HCT116 (cell line): Measurements from ENCODE around the gene XPO1. TPM values are rescaled to one million over a fixed set of nuclear protein-coding genes. Genes with fewer than 3 reads are reported as not detected.

ENCODE experiments used
- ATAC-seq: fragments of 200-7000 bp; cut with Tn5 transposase; 2 replicates; pipeline ENCODE4 v1.9.1; 2020; ENCODE audit warnings: mild to moderate bottlenecking, moderate library complexity
- BruUV-seq: library from RNA; stranded (reverse); fragments of 400-500 nt; replicated peaks from 2 replicates; lab custom pipeline; 2021; lab: Mats Ljungman, UMichigan
- CTCF ChIA-PET: fragments of 300-600 bp; sonication (Branson Sonifier 250); formaldehyde crosslinking; loops from one replicate; lab custom pipeline; 2021; ENCODE audit warnings: antibody characterized with exemption; lab: Charles Lee
- POLR2A ChIA-PET: fragments of 300-600, 350-600 bp; sonication (Branson Sonifier 250); formaldehyde crosslinking; loops from one replicate; lab custom pipeline; 2021; ENCODE audit warnings: antibody characterized with exemption; lab: Charles Lee
- RAD21 ChIA-PET, 2 experiments: fragments of 300-600 bp; sonication (Branson Sonifier 250); formaldehyde crosslinking; loops; one replicate each; lab custom pipeline; 2023; ENCODE audit warnings: low total read pairs in 2 of 2; ENCODE audit not compliant: uncharacterized antibody in 2 of 2, unreplicated experiment in 2 of 2, low non-redundant PET in 1 of 2; lab: Charles Lee
- DNase-seq: peaks from one replicate; pipeline ENCODE4 v3.0.0-alpha.2; 2010; ENCODE audit warnings: low read depth, low spot score
- H2AFZ ChIP-seq: fragments of 200-600 bp; shearing (Covaris generic), sonication (generic); 2 replicates; pipeline ENCODE4 v1.6.1; 2017; ENCODE audit warnings: low read depth, mixed run types, mixed read lengths, antibody characterized with exemption, low read length; ENCODE audit not compliant: poor library complexity, severe bottlenecking
- H3K27ac ChIP-seq: 2 replicates; pipeline ENCODE4 v1.5.1; 2012; ENCODE audit warnings: low read depth, low read length
- H3K27me3 ChIP-seq: fragments of 200-600 bp; sonication (generic); 2 replicates; pipeline ENCODE4 v1.6.1; 2016; ENCODE audit warnings: mixed run types, low read length, mixed read lengths; ENCODE audit not compliant: insufficient read depth
- H3K36me3 ChIP-seq, 2 experiments: fragments of 200-500 bp in 1 of 2; fragments of 200-600 bp in 1 of 2; sonication (Bioruptor generic) in 1 of 2; sonication (generic) in 1 of 2; 2 replicates each; pipeline versions ENCODE4 v1.5.1 to v1.6.1; 2014 to 2016; ENCODE audit warnings: low read length in 2 of 2, inconsistent platforms in 1 of 2, mixed read lengths in 1 of 2, mixed run types in 1 of 2; ENCODE audit not compliant: insufficient read depth in 2 of 2, control insufficient read depth in 1 of 2
- H3K4me1 ChIP-seq, 2 experiments: fragments of 200-600 bp in 1 of 2; sonication (generic) in 1 of 2; 2 replicates each; pipeline versions ENCODE4 v1.5.1 to v1.6.1; 2012 to 2017; ENCODE audit warnings: low read length in 2 of 2, inconsistent platforms in 1 of 2, mild to moderate bottlenecking in 1 of 2, mixed read lengths in 1 of 2, mixed run types in 1 of 2, moderate library complexity in 1 of 2; ENCODE audit not compliant: insufficient read depth in 2 of 2, control insufficient read depth in 1 of 2
- H3K4me2 ChIP-seq: fragments of 200-600 bp; sonication (generic); 2 replicates; pipeline ENCODE4 v1.6.1; 2017; ENCODE audit warnings: mixed run types, low read length, mixed read lengths
- H3K4me3 ChIP-seq, 2 experiments: fragments of 200-600 bp in 1 of 2; sonication (generic) in 1 of 2; replicated peaks in 1 of 2; 2 replicates each; pipeline ENCODE4 v1.5.1; 2011 to 2016; ENCODE audit warnings: low read length in 2 of 2, control low read depth in 1 of 2, low read depth in 1 of 2, mild to moderate bottlenecking in 1 of 2, mixed read lengths in 1 of 2, mixed run types in 1 of 2
- H3K79me2 ChIP-seq: fragments of 200-600 bp; sonication (generic); 2 replicates; pipeline ENCODE4 v1.6.1; 2017; ENCODE audit warnings: mild to moderate bottlenecking, mixed run types, low read length, moderate library complexity, mixed read lengths; ENCODE audit not compliant: insufficient read depth
- H3K9ac ChIP-seq: fragments of 200-600 bp; sonication (generic); 2 replicates; pipeline ENCODE4 v1.6.1; 2016; ENCODE audit warnings: low read length, mixed read lengths
- H3K9me2 ChIP-seq: fragments of 200-600 bp; sonication (generic), shearing (Covaris generic); 2 replicates; pipeline ENCODE4 v1.6.1; 2017; ENCODE audit warnings: mixed run types, mild to moderate bottlenecking, moderate library complexity; ENCODE audit not compliant: insufficient read depth
- H3K9me3 ChIP-seq, 2 experiments: fragments of 200-500 bp in 1 of 2; fragments of 200-600 bp in 1 of 2; sonication (Bioruptor generic) in 1 of 2; sonication (generic) in 1 of 2; 2 replicates each; pipeline ENCODE4 v1.6.1; 2014 to 2017; ENCODE audit warnings: low read length in 2 of 2, mixed read lengths in 2 of 2, inconsistent platforms in 1 of 2, low read depth in 1 of 2, mild to moderate bottlenecking in 1 of 2, mixed run types in 1 of 2, moderate library complexity in 1 of 2; ENCODE audit not compliant: control insufficient read depth in 1 of 2, insufficient read depth in 1 of 2
- H4K20me1 ChIP-seq: fragments of 200-600 bp; sonication (generic), shearing (Covaris generic); 2 replicates; pipeline ENCODE4 v1.6.1; 2017; ENCODE audit warnings: mixed run types, mild to moderate bottlenecking, moderate library complexity; ENCODE audit not compliant: insufficient read depth
- CBX3 ChIP-seq: IDR thresholded peaks from 2 replicates; pipeline ENCODE4 v1.6.1; 2012; ENCODE audit warnings: low read depth
- EGR1 ChIP-seq: IDR thresholded peaks from 2 replicates; pipeline ENCODE4 v1.6.1; 2012; ENCODE audit warnings: low read depth
- ELF1 ChIP-seq: IDR thresholded peaks from 2 replicates; pipeline ENCODE4 v1.6.1; 2012; ENCODE audit warnings: low read depth, borderline replicate concordance
- EZH2phosphoT487 ChIP-seq: fragments of 200-600 bp; IDR thresholded peaks from 2 replicates; pipeline ENCODE4 v1.6.1; 2018; ENCODE audit warnings: antibody characterized with exemption, borderline replicate concordance
- FOSL1 ChIP-seq: IDR thresholded peaks from 2 replicates; pipeline ENCODE4 v1.6.1; 2012; ENCODE audit warnings: low read depth
- JUND ChIP-seq: IDR thresholded peaks from 2 replicates; pipeline ENCODE4 v1.6.1; 2012
- POLR2A ChIP-seq: IDR thresholded peaks from 2 replicates; pipeline ENCODE4 v1.7.0; 2011; ENCODE audit warnings: borderline replicate concordance; ENCODE audit not compliant: insufficient read depth, insufficient read length; ENCODE audit errors: extremely low read depth
- POLR2AphosphoS5 ChIP-seq: IDR thresholded peaks from 2 replicates; pipeline ENCODE4 v1.6.1; 2011; ENCODE audit warnings: mild to moderate bottlenecking, low read depth, low read length, moderate library complexity
- YY1 ChIP-seq: IDR thresholded peaks from 2 replicates; pipeline ENCODE4 v1.6.1; 2011; ENCODE audit warnings: low read length, low read depth, moderate library complexity, mild to moderate bottlenecking; ENCODE audit not compliant: insufficient replicate concordance; ENCODE audit errors: extremely low read depth
- intact Hi-C: fragments of 100-400 bp; cut with micrococcal nuclease; formaldehyde crosslinking; loops from 2 replicates; pipeline ENCODE4 v1.10.0; 2022
- total RNA-seq: library from RNA; stranded (reverse); gene quantifications from one replicate; pipeline ENCODE4 v1.2.1, GENCODE V29; 2021; ENCODE audit not compliant: unreplicated experiment
- TF ChIP-seq, protein P1 (sequence below): IDR thresholded peaks from 2 replicates; pipeline ENCODE4 v1.6.1; 2012; ENCODE audit warnings: low read depth
- TF ChIP-seq, protein P2 (sequence below), 3 experiments: fragments of 200-600 bp in 1 of 3; sonication (generic) in 1 of 3; IDR thresholded peaks in 2 of 3; conservative IDR thresholded peaks in 1 of 3; 2 replicates each; pipeline ENCODE4 v1.5.1; 2012 to 2017; ENCODE audit warnings: low read depth in 2 of 3, low read length in 2 of 3, antibody characterized with exemption in 1 of 3, borderline replicate concordance in 1 of 3, control low read depth in 1 of 3, mild to moderate bottlenecking in 1 of 3, mixed read lengths in 1 of 3, mixed run types in 1 of 3, moderate library complexity in 1 of 3; ENCODE audit not compliant: insufficient read depth in 1 of 3
- TF ChIP-seq, protein P3 (sequence below): IDR thresholded peaks from 2 replicates; pipeline ENCODE4 v1.6.1; 2012
- TF ChIP-seq, protein P4 (sequence below): IDR thresholded peaks from 2 replicates; pipeline ENCODE4 v1.6.1; 2011; ENCODE audit warnings: mild to moderate bottlenecking, low read length, moderate library complexity; ENCODE audit not compliant: insufficient replicate concordance; ENCODE audit errors: extremely low read depth

Gene XPO1
- total RNA-seq, 1 experiment from 2014 or later = 184 TPM

DNA sequence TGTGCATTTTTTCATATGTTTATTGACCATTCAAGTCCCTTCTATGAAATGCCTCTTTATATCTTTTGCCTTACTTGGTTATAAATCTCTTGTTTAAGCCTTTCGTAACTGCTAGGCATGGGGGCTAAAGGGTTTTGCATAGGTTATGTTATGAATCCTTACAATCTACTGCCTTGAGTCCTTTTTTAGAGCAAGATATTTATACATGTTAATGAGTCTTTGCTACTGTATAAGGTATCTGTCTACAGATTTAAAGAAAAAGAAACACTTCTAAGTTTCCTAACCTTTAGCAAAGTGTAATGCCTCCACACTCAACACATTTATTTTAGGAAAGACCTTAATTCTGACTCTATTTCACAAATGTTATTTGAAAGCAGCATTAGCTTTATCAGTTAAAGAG, 43.6 kb upstream of the XPO1 start:
- CTCF ChIA-PET = no interaction called here
- Histone ChIP-seq H3K4me2 (no peak overlapping the region), H3K27ac (no peak overlapping the region), H3K4me1 (no peaks in the 10 kb centered on the region), H3K27me3 (no peaks in the 10 kb centered on the region), H3K9me2 (no peaks in the 10 kb centered on the region), H3K4me3 (no peak overlapping the region), H3K9ac (no peak overlapping the region), H3K36me3 (no peaks in the 10 kb centered on the region), H3K9me3 (no peaks in the 10 kb centered on the region), H2AFZ (no peak overlapping the region), H3K79me2 (no peaks in the 10 kb centered on the region), H4K20me1 (no peaks in the 10 kb centered on the region)
- no peak for ATAC-seq
- POLR2A ChIA-PET = no interaction called here
- BruUV-seq = no TSS peak
- no peak for DNase-seq
- RAD21 ChIA-PET = no interaction called here
- intact Hi-C loops = no loop called here
- no peak for TF ChIP-seq JUND
- no peak for TF ChIP-seq POLR2A
- TF ChIP-seq CBX3 = no peak
- TF ChIP-seq YY1 = no peak
- TF ChIP-seq EGR1 = no peak
- TF ChIP-seq, protein P1, sequence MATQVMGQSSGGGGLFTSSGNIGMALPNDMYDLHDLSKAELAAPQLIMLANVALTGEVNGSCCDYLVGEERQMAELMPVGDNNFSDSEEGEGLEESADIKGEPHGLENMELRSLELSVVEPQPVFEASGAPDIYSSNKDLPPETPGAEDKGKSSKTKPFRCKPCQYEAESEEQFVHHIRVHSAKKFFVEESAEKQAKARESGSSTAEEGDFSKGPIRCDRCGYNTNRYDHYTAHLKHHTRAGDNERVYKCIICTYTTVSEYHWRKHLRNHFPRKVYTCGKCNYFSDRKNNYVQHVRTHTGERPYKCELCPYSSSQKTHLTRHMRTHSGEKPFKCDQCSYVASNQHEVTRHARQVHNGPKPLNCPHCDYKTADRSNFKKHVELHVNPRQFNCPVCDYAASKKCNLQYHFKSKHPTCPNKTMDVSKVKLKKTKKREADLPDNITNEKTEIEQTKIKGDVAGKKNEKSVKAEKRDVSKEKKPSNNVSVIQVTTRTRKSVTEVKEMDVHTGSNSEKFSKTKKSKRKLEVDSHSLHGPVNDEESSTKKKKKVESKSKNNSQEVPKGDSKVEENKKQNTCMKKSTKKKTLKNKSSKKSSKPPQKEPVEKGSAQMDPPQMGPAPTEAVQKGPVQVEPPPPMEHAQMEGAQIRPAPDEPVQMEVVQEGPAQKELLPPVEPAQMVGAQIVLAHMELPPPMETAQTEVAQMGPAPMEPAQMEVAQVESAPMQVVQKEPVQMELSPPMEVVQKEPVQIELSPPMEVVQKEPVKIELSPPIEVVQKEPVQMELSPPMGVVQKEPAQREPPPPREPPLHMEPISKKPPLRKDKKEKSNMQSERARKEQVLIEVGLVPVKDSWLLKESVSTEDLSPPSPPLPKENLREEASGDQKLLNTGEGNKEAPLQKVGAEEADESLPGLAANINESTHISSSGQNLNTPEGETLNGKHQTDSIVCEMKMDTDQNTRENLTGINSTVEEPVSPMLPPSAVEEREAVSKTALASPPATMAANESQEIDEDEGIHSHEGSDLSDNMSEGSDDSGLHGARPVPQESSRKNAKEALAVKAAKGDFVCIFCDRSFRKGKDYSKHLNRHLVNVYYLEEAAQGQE = no peak
- no peak for TF ChIP-seq FOSL1
- TF ChIP-seq, protein P2, sequence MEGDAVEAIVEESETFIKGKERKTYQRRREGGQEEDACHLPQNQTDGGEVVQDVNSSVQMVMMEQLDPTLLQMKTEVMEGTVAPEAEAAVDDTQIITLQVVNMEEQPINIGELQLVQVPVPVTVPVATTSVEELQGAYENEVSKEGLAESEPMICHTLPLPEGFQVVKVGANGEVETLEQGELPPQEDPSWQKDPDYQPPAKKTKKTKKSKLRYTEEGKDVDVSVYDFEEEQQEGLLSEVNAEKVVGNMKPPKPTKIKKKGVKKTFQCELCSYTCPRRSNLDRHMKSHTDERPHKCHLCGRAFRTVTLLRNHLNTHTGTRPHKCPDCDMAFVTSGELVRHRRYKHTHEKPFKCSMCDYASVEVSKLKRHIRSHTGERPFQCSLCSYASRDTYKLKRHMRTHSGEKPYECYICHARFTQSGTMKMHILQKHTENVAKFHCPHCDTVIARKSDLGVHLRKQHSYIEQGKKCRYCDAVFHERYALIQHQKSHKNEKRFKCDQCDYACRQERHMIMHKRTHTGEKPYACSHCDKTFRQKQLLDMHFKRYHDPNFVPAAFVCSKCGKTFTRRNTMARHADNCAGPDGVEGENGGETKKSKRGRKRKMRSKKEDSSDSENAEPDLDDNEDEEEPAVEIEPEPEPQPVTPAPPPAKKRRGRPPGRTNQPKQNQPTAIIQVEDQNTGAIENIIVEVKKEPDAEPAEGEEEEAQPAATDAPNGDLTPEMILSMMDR (IDR thresholded peaks at IDR 0.05 in 2 of 3, conservative IDR thresholded peaks at IDR 0.05 in 1 of 3; ENCODE audit: borderline replicate concordance in 1 of 3, insufficient read depth in 1 of 3, low read depth in 2 of 3, low read length in 2 of 3) = no peak
- no peak for TF ChIP-seq EZH2phosphoT487
- TF ChIP-seq, protein P3, sequence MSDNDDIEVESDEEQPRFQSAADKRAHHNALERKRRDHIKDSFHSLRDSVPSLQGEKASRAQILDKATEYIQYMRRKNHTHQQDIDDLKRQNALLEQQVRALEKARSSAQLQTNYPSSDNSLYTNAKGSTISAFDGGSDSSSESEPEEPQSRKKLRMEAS = no peak
- TF ChIP-seq, protein P4, sequence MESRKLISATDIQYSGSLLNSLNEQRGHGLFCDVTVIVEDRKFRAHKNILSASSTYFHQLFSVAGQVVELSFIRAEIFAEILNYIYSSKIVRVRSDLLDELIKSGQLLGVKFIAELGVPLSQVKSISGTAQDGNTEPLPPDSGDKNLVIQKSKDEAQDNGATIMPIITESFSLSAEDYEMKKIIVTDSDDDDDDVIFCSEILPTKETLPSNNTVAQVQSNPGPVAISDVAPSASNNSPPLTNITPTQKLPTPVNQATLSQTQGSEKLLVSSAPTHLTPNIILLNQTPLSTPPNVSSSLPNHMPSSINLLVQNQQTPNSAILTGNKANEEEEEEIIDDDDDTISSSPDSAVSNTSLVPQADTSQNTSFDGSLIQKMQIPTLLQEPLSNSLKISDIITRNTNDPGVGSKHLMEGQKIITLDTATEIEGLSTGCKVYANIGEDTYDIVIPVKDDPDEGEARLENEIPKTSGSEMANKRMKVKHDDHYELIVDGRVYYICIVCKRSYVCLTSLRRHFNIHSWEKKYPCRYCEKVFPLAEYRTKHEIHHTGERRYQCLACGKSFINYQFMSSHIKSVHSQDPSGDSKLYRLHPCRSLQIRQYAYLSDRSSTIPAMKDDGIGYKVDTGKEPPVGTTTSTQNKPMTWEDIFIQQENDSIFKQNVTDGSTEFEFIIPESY = no peak
- TF ChIP-seq ELF1 = no peak
- no peak for TF ChIP-seq POLR2AphosphoS5
